ENCODE results near the gene MTG2. TPM values are rescaled to one million over a fixed set of nuclear protein-coding genes. Genes with fewer than 3 reads are reported as not detected.
A peak's percentile ranks its signal among the peaks of the same experiment; 100 is the strongest.

The MTG2 gene
- total RNA-seq, 2 donors from 2014 or later, result 8.8 to 16.5 TPM

- Histone ChIP-seq H3K27me3 (no peaks in the 10 kb centered on the region), H3K4me3 (no peak overlapping the region), H3K27ac (no peak overlapping the region), H3K36me3 (replicated peaks in 1 of 2; ENCODE audit: insufficient read depth in 1 of 2, low read depth in 2 of 2) (no peaks in the 10 kb centered on the region), H3K4me1 (no peaks in the 10 kb centered on the region), H3K9me3 (no peaks in the 10 kb centered on the region)
- no peak for TF ChIP-seq POLR2A (IDR thresholded peaks at IDR 0.05)
- intact Hi-C loops (cut with DNase I), result no loop called here
- WGBS, 2 donors, result 48 to 61% methylated on average over 4 to 16 of the region's 19 CpGs
- ATAC-seq (no peak), DNase-seq (no peak)
Measured at GRCh38 chr20:62208061-62208794, 25.4 kb downstream of the MTG2 start.

- intact Hi-C loops (cut with DNase I), result no loop called here
- Histone ChIP-seq H3K27me3 (no peaks in the 10 kb centered on the region), H3K4me3 (no peak overlapping the region), H3K36me3 (replicated peaks in 1 of 2; ENCODE audit: insufficient read depth in 1 of 2, low read depth in 2 of 2) (no peaks in the 10 kb centered on the region), H3K9me3 (no peaks in the 10 kb centered on the region), H3K4me1 (no peaks in the 10 kb centered on the region), H3K27ac (no peak overlapping the region)
- TF ChIP-seq CTCF (IDR thresholded peaks at IDR 0.05) (peak in 4 of 7 experiments; percentile 7 to 45 (median 28)), POLR2A (IDR thresholded peaks at IDR 0.05) (no peak)
- WGBS, 2 donors, result 31 to 40% methylated on average over 8 to 27 of the region's 27 CpGs
- ATAC-seq, result no peak
- DNase-seq, result peak; percentile 36 to 72 (median 52)
Measured at GRCh38 chr20:62208795-62209755, 26.2 kb downstream of the MTG2 start.

GRCh38 chr20:62209850-62210495 is 27.1 kb downstream of the MTG2 start:
- no peak overlapping the region for H3K27ac ChIP-seq
- no peaks in the 10 kb centered on the region for H3K36me3 ChIP-seq (replicated peaks in 1 of 2; ENCODE audit: insufficient read depth in 1 of 2, low read depth in 2 of 2)
- no peak for ATAC-seq
- no peaks in the 10 kb centered on the region for H3K27me3 ChIP-seq
- DNase-seq, result no peak
- no peaks in the 10 kb centered on the region for H3K9me3 ChIP-seq
- no peaks in the 10 kb centered on the region for H3K4me1 ChIP-seq
- intact Hi-C loops (cut with DNase I), result no loop called here
- whole genome bisulfite sequencing, 2 donors, result 61 to 62% methylated on average over 10 to 17 of the region's 17 CpGs
- H3K4me3 ChIP-seq, result no peak overlapping the region
- no peak for TF ChIP-seq CTCF (IDR thresholded peaks at IDR 0.05)
- no peak for TF ChIP-seq POLR2A (IDR thresholded peaks at IDR 0.05)

GRCh38 chr20:62210496-62210855 is 27.6 kb downstream of the MTG2 start:
- intact Hi-C loops (cut with DNase I), result no loop called here
- Histone ChIP-seq H3K27ac (no peak overlapping the region), H3K4me3 (no peak overlapping the region), H3K4me1 (no peaks in the 10 kb centered on the region), H3K36me3 (replicated peaks in 1 of 2; ENCODE audit: insufficient read depth in 1 of 2, low read depth in 2 of 2) (no peaks in the 10 kb centered on the region), H3K27me3 (peaks cover 0 to 2% of the 10 kb centered on the region in 2 donors), H3K9me3 (no peaks in the 10 kb centered on the region)
- ATAC-seq, result no peak
- no peak for TF ChIP-seq CTCF (IDR thresholded peaks at IDR 0.05)
- no peak for TF ChIP-seq POLR2A (IDR thresholded peaks at IDR 0.05)
- WGBS, 2 donors, result 59 to 62% methylated on average over 12 to 21 of the region's 21 CpGs
- no peak for DNase-seq

- H3K27ac ChIP-seq, result no peak overlapping the region
Measured at GRCh38 chr20:62211216-62211615, 28.4 kb downstream of the MTG2 start.

More at GRCh38 chr20:62211216-62211615, 28.4 kb downstream of the MTG2 start:
- intact Hi-C loops (cut with DNase I), result no loop called here
- no peak for ATAC-seq
- DNase-seq, result no peak
- H3K9me3 ChIP-seq, result no peaks in the 10 kb centered on the region
- 40 to 82% methylated on average over 3 to 8 of the region's 8 CpGs for WGBS, 2 donors
- H3K4me3 ChIP-seq, result no peak overlapping the region
- TF ChIP-seq CTCF (IDR thresholded peaks at IDR 0.05), result no peak
- no peak for TF ChIP-seq POLR2A (IDR thresholded peaks at IDR 0.05)
- H3K4me1 ChIP-seq, result no peaks in the 10 kb centered on the region
- peaks cover 0 to 5% of the 10 kb centered on the region in 2 donors for H3K27me3 ChIP-seq
- H3K36me3 ChIP-seq (replicated peaks in 1 of 2; ENCODE audit: insufficient read depth in 1 of 2, low read depth in 2 of 2), result no peaks in the 10 kb centered on the region
